Endodermal cell (in vitro differentiated cells): ENCODE data around the gene MTNR1B. TPM values are rescaled to one million over a fixed set of nuclear protein-coding genes. Genes with fewer than 3 reads are reported as not detected.

Experiments used
- DNase-seq: peaks from one replicate; pipeline ENCODE4 v3.0.0-alpha.2; 2017
- H3K27ac ChIP-seq: 2 replicates; pipeline ENCODE4 v1.5.1; 2013; ENCODE audit warnings: mild to moderate bottlenecking, low read depth, low read length, moderate library complexity
- H3K27me3 ChIP-seq: 2 replicates; pipeline ENCODE4 v1.6.1; 2013; ENCODE audit warnings: mild to moderate bottlenecking, low read length, moderate library complexity; ENCODE audit not compliant: insufficient read depth, control insufficient read depth, poor library complexity, severe bottlenecking
- H3K36me3 ChIP-seq: 2 replicates; pipeline ENCODE4 v1.7.0; 2013; ENCODE audit warnings: mild to moderate bottlenecking, low read length, moderate library complexity; ENCODE audit not compliant: control insufficient read depth, insufficient read depth
- H3K4me1 ChIP-seq: one replicate; pipeline ENCODE4 v1.7.0; 2013; ENCODE audit warnings: low read length; ENCODE audit not compliant: control insufficient read depth, insufficient read depth
- H3K4me3 ChIP-seq: 2 replicates; pipeline ENCODE4 v1.5.1; 2013; ENCODE audit warnings: mild to moderate bottlenecking, low read length, moderate library complexity
- H3K9ac ChIP-seq: 2 replicates; pipeline ENCODE4 v1.6.1; 2013; ENCODE audit warnings: mild to moderate bottlenecking, low read length, moderate library complexity; ENCODE audit not compliant: poor library complexity, severe bottlenecking; ENCODE audit errors: extremely low read depth
- H3K9me3 ChIP-seq: 2 replicates; pipeline ENCODE4 v1.6.1; 2013; ENCODE audit warnings: mild to moderate bottlenecking, low read length, moderate library complexity; ENCODE audit not compliant: control insufficient read depth
- H3K27ac Mint-ChIP-seq: 2 replicates; pipeline ENCODE4 v1.8.0; 2020; ENCODE audit warnings: mixed read lengths
- H3K27me3 Mint-ChIP-seq: 2 replicates; pipeline ENCODE4 v1.8.0; 2021; ENCODE audit warnings: mild to moderate bottlenecking, mixed read lengths; ENCODE audit not compliant: insufficient read depth
- H3K36me3 Mint-ChIP-seq: 2 replicates; pipeline ENCODE4 v1.8.0; 2020; ENCODE audit warnings: low read depth, mixed read lengths
- H3K4me1 Mint-ChIP-seq: 2 replicates; pipeline ENCODE4 v1.8.0; 2020; ENCODE audit warnings: mixed read lengths
- H3K4me3 Mint-ChIP-seq: 2 replicates; pipeline ENCODE4 v1.8.0; 2020; ENCODE audit warnings: mild to moderate bottlenecking, moderate library complexity, mixed read lengths
- H3K9me3 Mint-ChIP-seq: 2 replicates; pipeline ENCODE4 v1.8.0; 2020; ENCODE audit warnings: mild to moderate bottlenecking, mixed read lengths
- CTCF ChIP-seq: fragments of 200-600 bp; sonication (generic); conservative IDR thresholded peaks from 2 replicates; pipeline ENCODE4 v1.5.0; 2021; ENCODE audit warnings: antibody characterized with exemption, mild to moderate bottlenecking
- WGBS, 2 experiments: methylation state at CpG; one replicate each; pipeline versions ENCODE4 v1.1.5 to v1.1.7; 2013; ENCODE audit warnings: missing lambda C conversion rate in 2 of 2, mixed read lengths in 1 of 2; ENCODE audit not compliant: insufficient coverage in 1 of 2, insufficient read length in 1 of 2; 5-methylcytosine and 5-hydroxymethylcytosine counted together
- total RNA-seq, 2 donors: library from RNA; stranded (reverse); fragmentation: NEBNext Ultra II Directional in 1 of 2; extraction: Animal tissue kit (Norgen Biotek cat#: 25700) in 1 of 2; gene quantifications; 2 replicates in 1 of 2; 3 replicates in 1 of 2; pipeline ENCODE4 v1.2.1, GENCODE V29; 2021

MTNR1B gene
- total RNA-seq, 2 donors from 2014 or later, result 0.53 TPM; not detected in 1

GRCh38 chr11:92965196-92965595, 4.3 kb upstream of the MTNR1B start:
- Mint-ChIP-seq H3K4me3 (no peak overlapping the region), H3K36me3 (no peaks in the 10 kb centered on the region), H3K27ac (no peak overlapping the region), H3K27me3 (peaks cover 33% of the 10 kb centered on the region), H3K4me1 (peaks cover 7% of the 10 kb centered on the region), H3K9me3 (no peaks in the 10 kb centered on the region)
- H3K4me3 ChIP-seq, result no peak overlapping the region
- H3K27ac ChIP-seq, result no peak overlapping the region
- 92 to 100% methylated on average over 1 to 2 of the region's 2 CpGs for WGBS, 2 experiments
- TF ChIP-seq CTCF, result no peak
- peaks cover 29% of the 10 kb centered on the region for H3K27me3 ChIP-seq
- no peak overlapping the region for H3K9ac ChIP-seq
- H3K36me3 ChIP-seq, result no peaks in the 10 kb centered on the region
- no peaks in the 10 kb centered on the region for H3K9me3 ChIP-seq
- no peak for DNase-seq
- no peaks in the 10 kb centered on the region for H3K4me1 ChIP-seq

- 88 to 91% methylated on average over 2 of the region's 2 CpGs for WGBS, 2 experiments
- Mint-ChIP-seq H3K36me3 (no peaks in the 10 kb centered on the region), H3K27me3 (peaks cover 43% of the 10 kb centered on the region), H3K27ac (no peak overlapping the region), H3K4me1 (peaks cover 5% of the 10 kb centered on the region), H3K9me3 (no peaks in the 10 kb centered on the region), H3K4me3 (no peak overlapping the region)
- no peak overlapping the region for H3K9ac ChIP-seq
- peaks cover 34% of the 10 kb centered on the region for H3K27me3 ChIP-seq
- no peak overlapping the region for H3K4me3 ChIP-seq
- H3K27ac ChIP-seq, result no peak overlapping the region
- no peaks in the 10 kb centered on the region for H3K4me1 ChIP-seq
- H3K36me3 ChIP-seq, result no peaks in the 10 kb centered on the region
- no peaks in the 10 kb centered on the region for H3K9me3 ChIP-seq
- TF ChIP-seq CTCF, result no peak
- no peak for DNase-seq
Measured at GRCh38 chr11:92967178-92967577, 2.3 kb upstream of the MTNR1B start.

- DNase-seq, result no peak
- H3K9me3 Mint-ChIP-seq, result no peaks in the 10 kb centered on the region
- H3K4me3 Mint-ChIP-seq, result no peak overlapping the region
- Histone ChIP-seq H3K9me3 (no peaks in the 10 kb centered on the region), H3K9ac (no peak overlapping the region), H3K4me3 (no peak overlapping the region), H3K27me3 (peaks cover 34% of the 10 kb centered on the region), H3K36me3 (no peaks in the 10 kb centered on the region), H3K27ac (no peak overlapping the region), H3K4me1 (no peaks in the 10 kb centered on the region)
- TF ChIP-seq CTCF, result no peak
- no peaks in the 10 kb centered on the region for H3K36me3 Mint-ChIP-seq
- WGBS, 2 experiments, result 100% methylated on average over 1 of the region's 2 CpGs; no CpG with 5 or more reads in 1 of the 2 experiments
- H3K27ac Mint-ChIP-seq, result no peak overlapping the region
- peaks cover 46% of the 10 kb centered on the region for H3K27me3 Mint-ChIP-seq
- H3K4me1 Mint-ChIP-seq, result peaks cover 5% of the 10 kb centered on the region
Measured at GRCh38 chr11:92967867-92968266, 1.6 kb upstream of the MTNR1B start.
